KMS-11 (cell line): ENCODE measurements around the gene DENND5B.
"Not testable (repeated sequence)": the region's sequence is repeated elsewhere in the genome, so short reads cannot be mapped to it uniquely, and the experiment has no call there.

ENCODE experiments used
- H2AFZ ChIP-seq: fragments of 200-600 bp; sonication (generic); 2 replicates; pipeline ENCODE4 v1.6.1; 2016; ENCODE audit warnings: antibody characterized with exemption, mixed run types, low read depth
- H3K27ac ChIP-seq: fragments of 200-600 bp; sonication (generic); 2 replicates; pipeline ENCODE4 v1.6.1; 2016; ENCODE audit warnings: mild to moderate bottlenecking, mixed run types
- H3K27me3 ChIP-seq: fragments of 200-600 bp; sonication (generic); 2 replicates; pipeline ENCODE4 v1.6.1; 2017; ENCODE audit warnings: mild to moderate bottlenecking, low read depth, mixed run types, moderate library complexity; ENCODE audit not compliant: insufficient read depth
- H3K36me3 ChIP-seq: fragments of 200-600 bp; sonication (generic); 2 replicates; pipeline ENCODE4 v1.6.1; 2017; ENCODE audit warnings: mild to moderate bottlenecking, mixed run types; ENCODE audit not compliant: insufficient read depth
- H3K4me1 ChIP-seq: fragments of 200-600 bp; sonication (generic); 2 replicates; pipeline ENCODE4 v1.6.1; 2016; ENCODE audit warnings: mild to moderate bottlenecking, low read depth, mixed run types; ENCODE audit not compliant: poor library complexity, severe bottlenecking
- H3K4me2 ChIP-seq: fragments of 200-600 bp; sonication (generic); 2 replicates; pipeline ENCODE4 v1.7.0; 2016; ENCODE audit warnings: mild to moderate bottlenecking, mixed run types
- H3K4me3 ChIP-seq: fragments of 200-600 bp; sonication (generic); IDR thresholded peaks from 2 replicates; pipeline ENCODE4 v1.6.1; 2017; ENCODE audit warnings: low read depth, low read length, mixed read lengths; ENCODE audit not compliant: insufficient read depth
- H3K79me2 ChIP-seq: fragments of 200-600 bp; sonication (generic); 2 replicates; pipeline ENCODE4 v1.6.1; 2016; ENCODE audit warnings: low read depth, mixed run types; ENCODE audit not compliant: insufficient read depth
- H3K9ac ChIP-seq: fragments of 200-600 bp; sonication (generic); 2 replicates; pipeline ENCODE4 v1.6.1; 2016; ENCODE audit warnings: mild to moderate bottlenecking, mixed run types
- H4K20me1 ChIP-seq: fragments of 200-600 bp; sonication (generic); 2 replicates; pipeline ENCODE4 v1.6.1; 2016; ENCODE audit warnings: mild to moderate bottlenecking, mixed run types; ENCODE audit not compliant: insufficient read depth
- CTCF ChIP-seq: fragments of 200-600 bp; sonication (generic); conservative IDR thresholded peaks from 2 replicates; pipeline ENCODE4 v1.6.1; 2017; ENCODE audit warnings: low read depth, mild to moderate bottlenecking, antibody characterized with exemption, low read length, moderate library complexity, mixed read lengths

DENND5B gene

GRCh38 chr12:31406345-31406744 lies 184.6 kb downstream of the DENND5B start:
- no peak overlapping the region for H3K4me3 ChIP-seq
- H3K4me2 ChIP-seq: peak overlapping the region; percentile 65
- peak overlapping the region; percentile 70 for H3K27ac ChIP-seq

GRCh38 chr12:31405021-31405420 lies 185.9 kb downstream of the DENND5B start:
- no peak overlapping the region for H3K4me2 ChIP-seq
- H3K4me1 ChIP-seq: peaks cover 57% of the 10 kb centered on the region
- H3K27ac ChIP-seq: no peak overlapping the region
- no peak overlapping the region for H3K4me3 ChIP-seq
- no peaks in the 10 kb centered on the region for H3K79me2 ChIP-seq
- no peak for TF ChIP-seq CTCF
- H3K9ac ChIP-seq: no peak overlapping the region
- no peaks in the 10 kb centered on the region for H3K27me3 ChIP-seq
- no peak overlapping the region for H2AFZ ChIP-seq
- no peaks in the 10 kb centered on the region for H4K20me1 ChIP-seq
- no peaks in the 10 kb centered on the region for H3K36me3 ChIP-seq

More at GRCh38 chr12:31406345-31406744, 184.6 kb downstream of the DENND5B start:
- H3K27me3 ChIP-seq: no peaks in the 10 kb centered on the region
- peak overlapping the region; percentile 48; the same call in 1 of the 2 replicates for H2AFZ ChIP-seq
- no peak for TF ChIP-seq CTCF
- no peaks in the 10 kb centered on the region for H4K20me1 ChIP-seq
- no peak overlapping the region; the same call in 1 of the 2 replicates for H3K9ac ChIP-seq
- peaks cover 57% of the 10 kb centered on the region for H3K4me1 ChIP-seq
- no peaks in the 10 kb centered on the region for H3K79me2 ChIP-seq
- no peaks in the 10 kb centered on the region for H3K36me3 ChIP-seq

- peak; percentile 86 for TF ChIP-seq CTCF
- not testable (repeated sequence) for H3K4me3 ChIP-seq, H3K27ac ChIP-seq, H3K79me2 ChIP-seq, H4K20me1 ChIP-seq, H3K27me3 ChIP-seq, H3K36me3 ChIP-seq
- Histone ChIP-seq H3K9ac (peak overlapping the region; percentile 12; the same call in 1 of the 2 replicates), H2AFZ (peak overlapping the region; percentile 52; the same call in 1 of the 2 replicates), H3K4me2 (peak overlapping the region; percentile 34; the same call in 1 of the 2 replicates), H3K4me1 (peaks cover 57% of the 10 kb centered on the region)
Measured at GRCh38 chr12:31403099-31403607, 187.8 kb downstream of the DENND5B start.

GRCh38 chr12:31393004-31393550 lies 197.9 kb downstream of the DENND5B start:
- no peaks in the 10 kb centered on the region for H3K79me2 ChIP-seq
- no peaks in the 10 kb centered on the region for H3K36me3 ChIP-seq
- no peaks in the 10 kb centered on the region for H3K4me1 ChIP-seq
- no peak overlapping the region for H3K4me2 ChIP-seq
- H3K27me3 ChIP-seq: no peaks in the 10 kb centered on the region
- H2AFZ ChIP-seq: no peak overlapping the region
- no peaks in the 10 kb centered on the region for H4K20me1 ChIP-seq
- no peak overlapping the region for H3K9ac ChIP-seq
- H3K4me3 ChIP-seq: no peak overlapping the region
- no peak for TF ChIP-seq CTCF
- H3K27ac ChIP-seq: no peak overlapping the region
